ENCODE measurements around the gene CLEC16A. TPM values are rescaled to one million over a fixed set of nuclear protein-coding genes. Genes with fewer than 3 reads are reported as not detected.

The CLEC16A gene
- total RNA-seq, 1 donor from 2014 or later: 35.9 TPM

DNA sequence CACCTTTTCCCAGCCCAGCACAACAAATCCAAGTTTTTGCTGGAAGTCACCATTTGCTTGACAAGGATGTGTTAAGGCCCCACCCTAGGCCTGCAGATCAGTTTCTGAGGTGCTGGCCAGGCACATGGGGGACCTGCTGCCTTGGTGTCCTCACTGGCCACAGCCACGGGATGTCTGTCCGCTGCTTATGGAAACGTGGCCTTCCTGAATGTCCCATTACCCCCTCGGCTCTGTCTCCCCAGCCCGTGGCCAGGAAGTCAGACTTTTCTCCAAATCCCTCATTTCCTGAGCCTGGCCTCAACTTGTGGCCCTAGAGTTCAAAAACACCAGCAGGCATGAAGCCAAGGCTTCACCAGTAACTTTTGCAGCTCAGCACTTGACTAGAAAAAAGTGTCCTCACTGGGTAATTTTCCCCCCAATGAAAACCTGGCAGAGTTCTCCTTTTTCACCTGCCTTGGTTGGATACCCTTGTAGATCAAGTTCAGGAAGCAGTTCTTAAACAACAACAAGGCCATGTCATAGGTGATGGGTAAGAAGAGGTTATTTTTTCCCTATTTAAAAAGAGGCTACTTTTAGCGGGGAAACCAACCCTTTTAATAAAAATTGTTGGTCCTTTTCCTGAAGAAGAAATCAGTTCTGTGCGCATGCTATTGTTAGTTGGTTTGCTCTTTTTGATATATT is 230.9 kb downstream of the CLEC16A start:
- no peak for DNase-seq
- Mint-ChIP-seq H3K4me3 (no peak overlapping the region), H3K27me3 (no peaks in the 10 kb centered on the region), H3K36me3 (ENCODE audit: low read depth) (peaks cover 30% of the 10 kb centered on the region), H3K9me3 (no peaks in the 10 kb centered on the region), H3K27ac (peak overlapping the region; percentile 85), H3K4me1 (peaks cover 43% of the 10 kb centered on the region)
- intact Hi-C loops (cut with micrococcal nuclease): no loop called here

- peak overlapping the region; percentile 85 for H3K27ac Mint-ChIP-seq
- peaks cover 34% of the 10 kb centered on the region for H3K36me3 Mint-ChIP-seq (ENCODE audit: low read depth)
- peak; percentile 71 for DNase-seq
- H3K27me3 Mint-ChIP-seq: no peaks in the 10 kb centered on the region
- no peaks in the 10 kb centered on the region for H3K9me3 Mint-ChIP-seq
- intact Hi-C loops (cut with micrococcal nuclease): loop anchor here (2.0 kb wide), 1 partner anchor 49 kb away; no protein-coding TSS in a partner anchor
- peaks cover 48% of the 10 kb centered on the region for H3K4me1 Mint-ChIP-seq
- peak overlapping the region; percentile 39 for H3K4me3 Mint-ChIP-seq
These were observed 231.5 kb downstream of the CLEC16A start for GRCh38 chr16:11175787-11176341.

GRCh38 chr16:11177578-11178160 is 233.3 kb downstream of the CLEC16A start:
- Mint-ChIP-seq H3K9me3 (no peaks in the 10 kb centered on the region), H3K4me1 (peaks cover 56% of the 10 kb centered on the region), H3K4me3 (no peak overlapping the region), H3K27ac (no peak overlapping the region), H3K27me3 (no peaks in the 10 kb centered on the region), H3K36me3 (ENCODE audit: low read depth) (peaks cover 35% of the 10 kb centered on the region)
- DNase-seq: no peak
- intact Hi-C loops (cut with micrococcal nuclease): loop anchor here (2.0 kb wide), 1 partner anchor 47 kb away; no protein-coding TSS in a partner anchor

- no peak for DNase-seq
- no peaks in the 10 kb centered on the region for H3K9me3 Mint-ChIP-seq
- peaks cover 33% of the 10 kb centered on the region for H3K36me3 Mint-ChIP-seq (ENCODE audit: low read depth)
- intact Hi-C loops (cut with micrococcal nuclease): no loop called here
- H3K27ac Mint-ChIP-seq: no peak overlapping the region
- H3K27me3 Mint-ChIP-seq: no peaks in the 10 kb centered on the region
- no peak overlapping the region for H3K4me3 Mint-ChIP-seq
- peaks cover 54% of the 10 kb centered on the region for H3K4me1 Mint-ChIP-seq
These were observed 234.1 kb downstream of the CLEC16A start for GRCh38 chr16:11178424-11178823.

- intact Hi-C loops (cut with micrococcal nuclease): no loop called here
- H3K27me3 Mint-ChIP-seq: no peaks in the 10 kb centered on the region
- peak overlapping the region; percentile 40 for H3K27ac Mint-ChIP-seq
- H3K36me3 Mint-ChIP-seq (ENCODE audit: low read depth): peaks cover 30% of the 10 kb centered on the region
- H3K4me3 Mint-ChIP-seq: no peak overlapping the region
- H3K4me1 Mint-ChIP-seq: peaks cover 57% of the 10 kb centered on the region
- H3K9me3 Mint-ChIP-seq: no peaks in the 10 kb centered on the region
- no peak for DNase-seq
These were observed 235.2 kb downstream of the CLEC16A start for GRCh38 chr16:11179574-11179973.

DNA sequence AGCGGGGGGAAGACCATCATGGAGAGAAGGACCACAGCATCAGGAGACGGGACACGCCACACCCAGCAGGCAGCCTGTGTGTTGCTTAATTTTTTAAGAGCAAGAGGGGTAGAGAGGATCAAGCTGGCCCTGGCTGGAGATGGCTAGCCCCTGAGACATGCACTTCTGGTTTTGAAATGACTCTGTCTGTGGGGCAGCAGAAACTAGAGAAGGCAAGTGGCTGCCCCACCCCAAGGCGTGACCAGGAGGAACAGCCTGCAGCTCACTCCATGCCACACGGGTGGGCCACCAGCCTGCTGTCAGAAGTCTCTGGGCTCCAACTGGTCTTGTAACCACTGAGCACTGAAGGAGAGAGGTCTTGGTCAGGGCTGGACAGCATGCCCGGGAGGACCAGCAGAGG is 236.1 kb downstream of the CLEC16A start:
- intact Hi-C loops (cut with micrococcal nuclease): loop anchor here (5.0 kb wide), 2 partner anchors 38 to 72 kb away; no protein-coding TSS in a partner anchor
- DNase-seq: no peak
- peaks cover 52% of the 10 kb centered on the region for H3K4me1 Mint-ChIP-seq
- peak overlapping the region; percentile 43 for H3K4me3 Mint-ChIP-seq
- H3K9me3 Mint-ChIP-seq: no peaks in the 10 kb centered on the region
- H3K27me3 Mint-ChIP-seq: no peaks in the 10 kb centered on the region
- peak overlapping the region; percentile 81 for H3K27ac Mint-ChIP-seq
- H3K36me3 Mint-ChIP-seq (ENCODE audit: low read depth): peaks cover 24% of the 10 kb centered on the region

DNA sequence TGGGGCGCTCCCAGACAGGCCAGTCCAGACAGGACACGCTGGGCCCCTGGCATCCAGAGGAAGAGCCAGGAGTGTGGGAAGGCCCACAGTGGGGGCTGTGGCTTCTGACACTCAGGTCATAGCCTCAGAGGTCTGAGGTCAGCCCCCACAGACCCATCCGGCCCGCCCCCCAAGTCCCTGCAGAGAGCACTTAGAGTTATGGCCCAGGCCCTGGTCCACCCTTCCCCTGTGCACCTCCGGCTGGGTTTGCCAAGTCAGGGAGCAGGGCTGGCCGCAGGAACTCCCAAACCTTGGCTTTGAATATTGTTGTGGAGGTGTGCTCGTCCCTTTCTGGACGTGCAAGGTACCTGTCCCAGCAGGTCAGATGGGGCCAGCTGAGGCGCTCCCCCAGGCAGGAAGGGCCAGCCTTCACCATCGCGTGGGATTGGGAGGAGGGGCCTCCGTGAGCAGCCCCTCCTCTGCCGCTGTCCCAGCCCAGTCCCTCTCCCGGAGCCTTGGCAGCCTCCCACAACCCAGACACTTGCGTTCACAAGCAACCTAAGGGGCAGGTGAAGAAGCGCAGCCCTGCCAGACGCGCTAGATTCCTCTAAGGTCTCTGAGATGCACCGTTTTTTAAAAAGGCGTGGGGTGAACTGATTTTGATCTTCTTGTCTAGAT is 237.0 kb downstream of the CLEC16A start:
- Mint-ChIP-seq H3K4me3 (peak overlapping the region; percentile 57), H3K9me3 (no peaks in the 10 kb centered on the region), H3K36me3 (ENCODE audit: low read depth) (peaks cover 18% of the 10 kb centered on the region), H3K4me1 (peaks cover 44% of the 10 kb centered on the region), H3K27ac (peak overlapping the region; percentile 81), H3K27me3 (no peaks in the 10 kb centered on the region)
- DNase-seq: no peak
- intact Hi-C loops (cut with micrococcal nuclease): loop anchor here (5.0 kb wide), 2 partner anchors 39 to 71 kb away; no protein-coding TSS in a partner anchor

DNA sequence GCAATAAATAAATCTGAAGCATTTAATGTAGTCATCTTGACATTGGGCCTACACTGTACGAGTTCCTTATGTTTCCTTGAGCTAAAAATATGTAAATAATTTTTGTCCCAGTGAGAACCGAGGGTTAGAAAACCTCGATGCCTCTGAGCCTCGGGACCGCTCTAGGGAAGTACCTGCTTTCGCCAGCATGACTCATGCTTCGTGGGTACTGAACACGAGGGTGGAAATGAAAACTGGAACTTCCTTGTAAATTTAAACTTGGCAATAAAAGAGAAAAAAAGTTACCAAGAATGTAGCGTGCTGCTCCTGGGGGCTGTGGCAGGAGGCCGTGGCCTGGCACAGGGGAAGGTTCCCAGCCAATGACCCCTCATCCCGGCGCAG is 237.5 kb downstream of the CLEC16A start:
- Mint-ChIP-seq H3K27me3 (no peaks in the 10 kb centered on the region), H3K36me3 (ENCODE audit: low read depth) (peaks cover 18% of the 10 kb centered on the region), H3K4me1 (peaks cover 38% of the 10 kb centered on the region), H3K27ac (peak overlapping the region; percentile 81), H3K9me3 (no peaks in the 10 kb centered on the region), H3K4me3 (peak overlapping the region; percentile 57)
- peak; percentile 73 for DNase-seq
- intact Hi-C loops (cut with micrococcal nuclease): loop anchor here (5.0 kb wide), 2 partner anchors 40 to 70 kb away; no protein-coding TSS in a partner anchor

DNA sequence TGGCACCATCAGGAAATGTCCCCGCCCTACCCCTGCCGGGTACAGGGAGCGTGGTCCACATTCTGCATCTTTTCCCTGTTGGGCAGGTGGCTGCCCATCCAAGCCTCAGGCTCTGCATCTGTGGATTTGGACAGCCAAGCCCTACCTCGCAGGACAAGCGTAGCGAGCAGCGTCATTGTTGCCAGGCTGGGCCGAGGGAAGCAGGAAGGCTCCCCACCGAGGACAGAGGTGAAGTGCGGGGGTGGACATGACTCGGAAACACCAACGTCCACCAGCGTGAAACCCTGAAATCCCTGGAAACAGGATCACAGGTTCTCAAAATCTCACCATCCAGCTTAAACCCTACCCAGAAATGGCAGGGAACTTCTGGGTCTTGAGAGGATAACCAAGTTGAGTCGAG is 238.0 kb downstream of the CLEC16A start:
- intact Hi-C loops (cut with micrococcal nuclease): loop anchor here (5.0 kb wide), 2 partner anchors 40 to 70 kb away; no protein-coding TSS in a partner anchor
- Mint-ChIP-seq H3K36me3 (ENCODE audit: low read depth) (peaks cover 18% of the 10 kb centered on the region), H3K9me3 (no peaks in the 10 kb centered on the region), H3K4me1 (peaks cover 38% of the 10 kb centered on the region), H3K27ac (peak overlapping the region; percentile 81), H3K27me3 (no peaks in the 10 kb centered on the region), H3K4me3 (no peak overlapping the region)
- no peak for DNase-seq

DNA sequence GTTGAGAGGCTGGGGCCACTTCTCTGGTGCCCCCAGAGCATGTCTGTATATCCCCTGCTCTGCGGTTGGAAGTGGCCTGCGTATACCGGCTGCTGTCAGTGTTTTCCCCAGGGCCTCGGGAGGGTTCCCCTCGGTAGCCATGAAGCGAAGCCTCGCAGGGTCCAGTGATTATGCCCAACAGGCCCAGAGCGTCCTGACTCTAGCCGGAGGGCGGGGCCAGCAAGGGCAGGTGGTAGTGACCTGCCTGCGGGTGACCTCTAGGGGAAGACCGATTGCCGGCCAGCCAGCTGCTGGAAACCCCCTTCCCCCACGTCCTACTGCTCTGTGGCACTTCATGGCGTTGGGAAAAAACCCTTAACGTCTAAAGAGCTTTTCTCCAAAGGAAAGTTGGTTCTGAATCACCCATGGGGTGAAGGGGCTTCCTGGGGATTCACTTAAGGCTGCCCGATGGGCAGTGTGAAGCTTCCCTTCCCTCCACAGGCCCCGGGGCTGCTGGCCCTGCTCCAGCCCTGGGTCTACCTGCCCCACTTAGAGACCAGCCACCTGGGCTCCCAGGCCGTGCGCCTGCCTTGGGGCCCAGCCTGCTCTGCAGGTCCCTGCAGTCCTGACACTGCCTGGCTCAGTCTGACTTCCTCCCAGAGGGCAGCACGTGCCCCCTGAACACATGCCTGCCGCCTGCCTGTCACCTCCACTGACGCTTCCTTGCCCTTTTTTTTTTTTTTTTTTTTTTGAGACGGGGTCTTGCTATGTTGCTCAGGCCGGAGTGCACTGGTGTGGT is 238.9 kb downstream of the CLEC16A start:
- no peak for DNase-seq
- Mint-ChIP-seq H3K9me3 (no peaks in the 10 kb centered on the region), H3K4me3 (no peak overlapping the region), H3K27ac (peak overlapping the region; percentile 63), H3K36me3 (ENCODE audit: low read depth) (peaks cover 18% of the 10 kb centered on the region), H3K4me1 (peaks cover 38% of the 10 kb centered on the region), H3K27me3 (no peaks in the 10 kb centered on the region)
- intact Hi-C loops (cut with micrococcal nuclease): loop anchor here (5.0 kb wide), 2 partner anchors 41 to 69 kb away; no protein-coding TSS in a partner anchor

DNA sequence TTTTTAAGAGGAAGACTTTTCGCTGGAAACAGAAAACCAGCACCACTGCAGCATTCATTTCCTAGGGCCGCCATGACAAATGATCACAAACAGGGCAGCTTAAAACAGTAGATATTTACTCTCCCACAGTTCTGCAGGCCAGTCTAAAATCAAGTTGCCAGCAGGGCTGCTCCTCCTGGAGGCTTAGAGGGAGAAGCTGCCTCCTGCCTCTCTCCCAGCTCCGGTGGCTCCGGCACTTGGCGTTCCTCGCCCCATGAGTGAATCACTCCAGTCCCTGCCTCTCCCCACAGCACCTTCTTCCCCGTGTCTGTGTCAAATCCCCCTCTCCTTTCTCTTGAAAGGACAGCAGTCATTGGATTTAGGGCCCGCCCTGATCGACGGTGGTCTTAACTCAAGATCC is 239.6 kb downstream of the CLEC16A start:
- no peaks in the 10 kb centered on the region for H3K9me3 Mint-ChIP-seq
- DNase-seq: no peak
- H3K4me3 Mint-ChIP-seq: no peak overlapping the region
- peaks cover 39% of the 10 kb centered on the region for H3K4me1 Mint-ChIP-seq
- peaks cover 15% of the 10 kb centered on the region for H3K36me3 Mint-ChIP-seq (ENCODE audit: low read depth)
- intact Hi-C loops (cut with micrococcal nuclease): loop anchor here (5.0 kb wide), 2 partner anchors 42 to 68 kb away; no protein-coding TSS in a partner anchor
- no peaks in the 10 kb centered on the region for H3K27me3 Mint-ChIP-seq
- H3K27ac Mint-ChIP-seq: peak overlapping the region; percentile 63

DNA sequence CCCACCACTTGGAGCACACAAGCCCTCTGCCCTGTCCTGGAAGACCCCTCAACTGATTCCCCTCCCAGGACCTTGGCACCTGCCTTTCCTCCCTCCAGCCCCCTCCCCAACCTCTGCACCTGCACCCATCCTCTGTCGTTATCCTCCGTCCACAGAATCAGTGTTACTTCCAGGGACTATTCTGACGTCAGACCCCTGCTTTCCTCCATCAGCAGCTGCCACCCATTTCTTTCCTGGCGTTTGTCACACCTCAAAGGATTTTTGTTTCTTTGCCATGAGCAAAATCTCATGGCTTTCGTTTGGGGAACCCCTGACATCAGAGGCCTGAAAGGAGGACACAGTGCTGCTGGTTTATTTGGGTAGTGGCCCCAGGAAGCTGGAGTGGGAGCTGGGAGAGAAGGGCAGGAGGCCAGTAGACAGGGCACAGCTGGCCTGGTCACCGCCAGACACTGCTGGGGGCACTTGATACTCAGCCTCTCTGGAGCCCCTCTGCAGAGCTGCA is 243.2 kb downstream of the CLEC16A start:
- H3K27ac Mint-ChIP-seq: no peak overlapping the region
- no peaks in the 10 kb centered on the region for H3K9me3 Mint-ChIP-seq
- no peak for DNase-seq
- H3K36me3 Mint-ChIP-seq (ENCODE audit: low read depth): peaks cover 4% of the 10 kb centered on the region
- H3K4me3 Mint-ChIP-seq: no peak overlapping the region
- no peaks in the 10 kb centered on the region for H3K27me3 Mint-ChIP-seq
- intact Hi-C loops (cut with micrococcal nuclease): no loop called here
- H3K4me1 Mint-ChIP-seq: peaks cover 32% of the 10 kb centered on the region
